Immature natural killer cell (primary cell): ENCODE measurements around the gene TRMT61A. TPM values are rescaled to one million over a fixed set of nuclear protein-coding genes. Genes with fewer than 3 reads are reported as not detected.
A peak's percentile ranks its signal among the peaks of the same experiment; 100 is the strongest.

Source experiments
- DNase-seq, 3 donors: peaks; one replicate each; pipeline ENCODE4 v3.0.0; 2022; ENCODE audit warnings: mixed read lengths in 1 of 3
- H3K27ac Mint-ChIP-seq, 6 donors: one replicate each; pipeline ENCODE4 v1.8.0; 2020; ENCODE audit warnings: mixed read lengths in 6 of 6, mild to moderate bottlenecking in 5 of 6, inconsistent platforms in 4 of 6, moderate library complexity in 3 of 6
- H3K27me3 Mint-ChIP-seq, 3 donors: one replicate each; pipeline ENCODE4 v1.8.0; 2020 to 2021; ENCODE audit warnings: low read depth in 3 of 3, mild to moderate bottlenecking in 3 of 3, mixed read lengths in 3 of 3, moderate library complexity in 3 of 3, inconsistent platforms in 1 of 3
- H3K36me3 Mint-ChIP-seq, 3 donors: one replicate each; pipeline ENCODE4 v1.8.0; 2020; ENCODE audit warnings: mixed read lengths in 3 of 3, inconsistent platforms in 2 of 3, mild to moderate bottlenecking in 2 of 3
- H3K4me1 Mint-ChIP-seq, 2 donors: one replicate each; pipeline ENCODE4 v1.8.0; 2020; ENCODE audit warnings: inconsistent platforms in 2 of 2, mild to moderate bottlenecking in 2 of 2, mixed read lengths in 2 of 2, moderate library complexity in 1 of 2
- H3K4me3 Mint-ChIP-seq, 5 donors: one replicate each; pipeline ENCODE4 v1.8.0; 2020; ENCODE audit warnings: mild to moderate bottlenecking in 5 of 5, mixed read lengths in 5 of 5, inconsistent platforms in 3 of 5, moderate library complexity in 3 of 5
- H3K9me3 Mint-ChIP-seq, 6 donors: one replicate each; pipeline ENCODE4 v1.8.0; 2020; ENCODE audit warnings: mild to moderate bottlenecking in 6 of 6, mixed read lengths in 6 of 6, inconsistent platforms in 4 of 6, moderate library complexity in 3 of 6
- polyA plus RNA-seq, 3 donors: library from polyadenylated mRNA; unstranded; fragments of 300-500 nt; fragmentation: Illumina TruSeq; gene quantifications; one replicate each; pipeline ENCODE4 v1.2.3, GENCODE V29; 2021

Gene TRMT61A
- polyA plus RNA-seq, 3 donors from 2014 or later: 1.4 to 7.7 (median 5.0) TPM

DNA sequence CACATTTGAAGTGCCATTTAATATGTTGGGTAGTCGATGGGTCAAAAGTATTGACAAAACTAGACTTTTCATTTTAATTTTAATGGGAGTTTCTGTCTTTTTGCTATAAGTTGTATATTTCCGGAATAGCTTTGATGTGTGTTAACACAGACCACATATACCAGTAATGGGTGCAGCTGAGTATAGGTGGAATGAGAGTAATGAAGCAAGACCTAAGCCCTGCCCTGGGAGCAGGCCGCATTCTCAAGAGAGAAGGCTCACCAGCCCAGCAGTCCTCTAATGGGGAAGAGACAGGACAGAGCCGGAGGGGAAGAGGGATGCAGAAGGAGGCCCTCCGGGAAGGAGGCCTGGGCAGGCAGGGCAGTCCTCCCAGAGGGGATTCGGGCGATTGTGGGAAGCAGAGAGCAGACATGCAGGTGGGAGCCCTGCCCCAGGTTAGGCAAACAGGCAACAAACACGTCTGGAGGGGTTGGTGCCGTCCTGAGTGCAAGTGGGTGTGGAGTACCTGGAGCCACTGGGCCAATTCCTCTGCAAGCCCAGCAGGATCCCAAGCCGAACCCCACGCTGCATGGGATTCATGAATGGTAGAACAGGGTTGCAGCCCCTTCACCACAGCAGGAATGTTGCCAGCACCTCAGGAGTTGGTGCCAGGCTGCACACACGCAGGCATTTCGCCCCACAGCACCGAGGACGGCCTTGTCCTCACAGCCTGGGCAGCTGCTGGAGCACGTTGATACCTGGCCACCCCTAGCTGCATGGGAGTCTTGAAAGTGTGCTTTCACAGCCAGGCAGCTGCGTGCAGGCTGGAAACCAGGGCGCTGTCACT is 14.2 kb upstream of the TRMT61A start:
- no peak overlapping the region for H3K4me3 Mint-ChIP-seq
- H3K36me3 Mint-ChIP-seq: peaks cover 0 to 3% (median 3%) of the 10 kb centered on the region in 3 donors
- H3K27ac Mint-ChIP-seq: no peak overlapping the region
- peaks cover 3 to 7% of the 10 kb centered on the region in 2 donors for H3K4me1 Mint-ChIP-seq
- DNase-seq: no peak
- H3K27me3 Mint-ChIP-seq: peaks cover 2 to 8% (median 2%) of the 10 kb centered on the region in 3 donors
- no peaks in the 10 kb centered on the region for H3K9me3 Mint-ChIP-seq

DNA sequence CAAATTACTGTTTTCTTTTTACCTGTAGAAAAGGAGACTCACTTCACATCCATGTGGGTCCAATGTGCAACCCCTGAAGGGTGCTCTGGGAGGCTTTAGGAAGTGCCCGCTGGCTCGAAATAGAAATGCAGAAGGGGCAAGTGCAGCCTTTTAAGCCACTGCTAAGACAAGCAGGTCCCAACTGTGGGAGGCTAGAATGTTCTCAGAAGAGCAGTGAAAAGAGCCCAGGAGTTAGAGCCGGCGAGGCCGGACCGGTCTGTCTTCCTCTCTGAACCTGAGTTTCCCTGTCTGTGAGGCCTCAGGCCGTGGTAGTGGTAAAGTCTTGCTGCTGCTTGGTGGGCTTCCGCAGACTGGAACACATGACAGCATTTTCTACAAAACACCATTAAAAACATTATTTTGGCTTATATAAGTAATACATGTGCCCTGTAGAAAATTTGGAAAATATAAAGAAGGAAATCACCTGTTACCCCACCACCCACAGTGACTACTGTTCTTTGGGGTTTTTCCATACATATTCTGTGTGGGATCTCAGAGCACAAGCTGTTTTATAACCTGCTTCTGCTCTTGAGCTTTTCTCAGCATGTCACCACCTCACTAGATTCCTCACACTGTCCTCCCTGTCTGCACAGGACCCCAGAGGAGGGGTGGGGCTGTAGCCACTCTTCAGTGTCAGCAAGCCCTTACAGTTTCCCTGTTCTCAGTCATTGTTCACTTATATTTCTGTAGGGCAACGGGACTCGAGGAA is 12.4 kb upstream of the TRMT61A start:
- Mint-ChIP-seq H3K9me3 (no peaks in the 10 kb centered on the region), H3K27me3 (peaks cover 2 to 4% (median 3%) of the 10 kb centered on the region in 3 donors), H3K27ac (peak overlapping the region in 1 of 6 donors; percentile 40), H3K4me3 (no peak overlapping the region), H3K36me3 (peaks cover 0 to 3% (median 0%) of the 10 kb centered on the region in 3 donors), H3K4me1 (peaks cover 4 to 7% of the 10 kb centered on the region in 2 donors)
- no peak for DNase-seq

DNA sequence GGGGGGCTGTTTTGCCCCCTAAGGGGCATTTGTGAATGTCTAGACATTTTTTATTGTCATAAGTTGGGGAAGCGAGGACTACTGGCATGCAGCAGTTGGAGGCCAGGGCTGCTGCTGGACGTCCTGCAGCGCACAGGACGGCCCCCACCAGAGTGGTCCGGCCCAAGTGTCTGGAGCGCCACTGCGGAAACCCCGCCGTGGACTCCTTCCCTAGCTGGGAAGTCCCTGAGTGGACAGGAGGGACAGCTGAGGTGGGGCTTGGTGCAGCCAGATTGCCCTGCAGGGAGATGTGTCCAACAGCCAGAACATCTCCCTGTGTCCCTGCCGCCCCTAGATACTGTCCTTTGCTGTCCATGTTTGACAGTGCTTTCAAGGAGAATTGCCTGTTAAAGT is 11.8 kb upstream of the TRMT61A start:
- peaks cover 2 to 4% (median 3%) of the 10 kb centered on the region in 3 donors for H3K27me3 Mint-ChIP-seq
- no peaks in the 10 kb centered on the region for H3K9me3 Mint-ChIP-seq
- DNase-seq: no peak
- no peak overlapping the region for H3K27ac Mint-ChIP-seq
- H3K36me3 Mint-ChIP-seq: peaks cover 0 to 3% (median 0%) of the 10 kb centered on the region in 3 donors
- H3K4me3 Mint-ChIP-seq: peak overlapping the region in 1 of 5 donors; percentile 23
- H3K4me1 Mint-ChIP-seq: peaks cover 4 to 7% of the 10 kb centered on the region in 2 donors

DNA sequence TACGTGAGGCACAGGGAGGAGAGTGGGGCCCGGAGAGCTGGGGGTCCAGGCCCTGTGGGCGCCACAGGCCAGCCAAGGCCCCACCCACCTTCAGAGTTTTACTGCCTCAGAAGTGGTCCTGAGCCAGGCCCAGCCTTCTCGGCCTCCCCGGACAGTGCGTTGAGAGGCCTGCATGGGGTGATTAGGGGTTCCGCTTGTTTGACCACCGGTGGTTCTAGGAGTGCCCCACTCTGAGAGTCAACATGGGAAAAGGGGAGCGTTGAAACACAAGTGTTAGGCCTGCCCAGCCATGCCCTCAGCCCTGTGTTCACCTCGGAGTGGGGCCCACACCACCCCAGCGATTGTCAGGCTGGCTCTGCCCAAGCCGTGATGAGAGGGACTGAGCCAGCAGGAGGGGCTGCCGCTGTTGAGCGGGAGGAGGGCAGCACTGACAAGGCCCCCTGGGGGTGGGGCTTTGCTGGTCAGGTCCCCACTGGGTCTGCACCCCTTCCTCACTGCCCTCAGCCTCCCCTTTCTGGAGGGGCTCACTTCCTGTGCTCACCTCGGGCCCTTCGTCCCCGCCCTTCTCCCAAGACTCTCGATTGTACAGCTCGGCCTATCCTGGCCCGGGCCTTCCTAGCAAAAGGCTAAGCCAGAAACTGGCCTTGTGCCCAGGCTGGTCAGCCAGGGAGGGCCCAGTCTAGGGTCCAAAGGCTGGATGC is 11.1 kb upstream of the TRMT61A start:
- no peak for DNase-seq
- peaks cover 3 to 4% (median 3%) of the 10 kb centered on the region in 3 donors for H3K27me3 Mint-ChIP-seq
- H3K4me3 Mint-ChIP-seq: no peak overlapping the region
- H3K36me3 Mint-ChIP-seq: no peaks in the 10 kb centered on the region
- H3K27ac Mint-ChIP-seq: no peak overlapping the region
- no peaks in the 10 kb centered on the region for H3K9me3 Mint-ChIP-seq
- H3K4me1 Mint-ChIP-seq: peaks cover 4 to 7% of the 10 kb centered on the region in 2 donors

DNA sequence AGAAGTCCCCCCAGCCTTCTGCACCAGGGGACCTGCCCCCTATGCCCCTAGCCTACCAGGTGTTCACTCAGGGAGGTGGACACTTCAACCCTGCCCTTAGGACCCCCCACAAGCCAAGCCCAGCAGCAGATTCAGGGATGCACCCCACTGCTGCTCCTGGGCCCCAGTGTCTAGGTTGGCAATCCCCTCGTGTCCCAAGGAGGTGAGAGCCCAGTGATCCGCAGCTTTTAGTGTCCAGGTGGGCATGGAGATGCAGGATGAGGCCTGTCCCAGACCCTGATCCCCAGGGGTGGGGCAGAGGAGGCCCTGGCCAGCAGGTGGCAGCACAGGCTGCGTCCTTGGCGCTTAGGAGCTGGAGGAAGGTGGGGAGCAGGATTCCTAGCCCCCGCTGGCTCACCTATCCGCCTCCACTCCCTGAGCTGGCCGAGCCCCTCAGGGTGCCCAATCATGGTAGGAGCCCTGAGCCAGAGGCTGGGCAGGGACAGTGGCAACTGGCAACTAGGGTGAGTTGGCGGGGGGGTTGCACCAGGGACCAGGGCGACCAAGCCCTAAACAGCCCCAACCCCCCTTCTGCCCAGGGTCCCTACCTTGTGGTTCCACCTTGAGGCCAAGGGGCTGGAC is 10.5 kb upstream of the TRMT61A start:
- Mint-ChIP-seq H3K36me3 (no peaks in the 10 kb centered on the region), H3K27me3 (peaks cover 4 to 6% (median 4%) of the 10 kb centered on the region in 3 donors), H3K4me3 (peak overlapping the region in 1 of 5 donors; percentile 68), H3K4me1 (peaks cover 4 to 7% of the 10 kb centered on the region in 2 donors), H3K27ac (no peak overlapping the region), H3K9me3 (no peaks in the 10 kb centered on the region)
- peak; percentile 40 to 47 (median 45) for DNase-seq

DNA sequence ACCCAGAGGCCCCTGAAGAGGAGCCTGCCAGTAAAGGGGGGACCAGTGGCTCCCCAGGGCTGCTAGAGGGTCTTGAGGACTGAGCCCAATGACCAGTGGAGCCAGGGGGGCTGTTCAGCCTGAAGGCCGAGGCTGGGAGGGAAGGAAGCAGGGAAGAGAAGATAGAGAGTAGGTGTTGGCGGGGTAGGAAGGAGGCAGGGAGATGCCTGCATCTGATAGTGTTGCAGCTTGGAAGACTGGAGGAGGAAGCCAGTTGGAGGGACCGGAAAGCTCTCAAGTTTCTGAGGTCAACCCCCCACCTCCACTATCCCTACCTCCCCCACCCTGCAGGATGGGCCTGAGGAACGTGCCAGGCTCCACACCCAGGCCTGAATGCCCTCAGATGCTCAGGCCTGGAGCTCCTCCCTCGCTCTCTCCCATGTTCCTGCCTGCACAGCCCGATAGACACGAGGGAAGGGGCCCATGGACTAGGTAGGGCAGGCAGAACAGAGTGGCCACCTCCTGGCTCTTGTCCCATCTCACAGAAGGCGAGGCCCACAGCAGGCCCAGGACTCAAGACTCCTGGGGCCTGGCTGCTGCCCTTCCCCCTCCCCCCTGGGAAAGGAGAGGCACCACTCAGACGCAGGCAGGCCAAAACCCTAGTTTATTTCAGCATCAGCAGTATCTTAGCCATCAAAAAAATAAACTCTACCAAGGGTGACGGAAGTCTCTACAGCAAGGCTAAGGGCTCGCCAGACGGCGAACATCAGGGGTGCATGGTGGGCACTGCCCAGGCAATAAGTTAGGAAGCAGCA is 9.8 kb upstream of the TRMT61A start:
- H3K9me3 Mint-ChIP-seq: no peaks in the 10 kb centered on the region
- H3K27ac Mint-ChIP-seq: peak overlapping the region in 2 of 6 donors; percentile 31 to 80
- no peak for DNase-seq
- H3K4me3 Mint-ChIP-seq: peak overlapping the region; percentile 36 to 73 (median 67)
- H3K27me3 Mint-ChIP-seq: peaks cover 4 to 6% (median 6%) of the 10 kb centered on the region in 3 donors
- peaks cover 4 to 7% of the 10 kb centered on the region in 2 donors for H3K4me1 Mint-ChIP-seq
- no peaks in the 10 kb centered on the region for H3K36me3 Mint-ChIP-seq

DNA sequence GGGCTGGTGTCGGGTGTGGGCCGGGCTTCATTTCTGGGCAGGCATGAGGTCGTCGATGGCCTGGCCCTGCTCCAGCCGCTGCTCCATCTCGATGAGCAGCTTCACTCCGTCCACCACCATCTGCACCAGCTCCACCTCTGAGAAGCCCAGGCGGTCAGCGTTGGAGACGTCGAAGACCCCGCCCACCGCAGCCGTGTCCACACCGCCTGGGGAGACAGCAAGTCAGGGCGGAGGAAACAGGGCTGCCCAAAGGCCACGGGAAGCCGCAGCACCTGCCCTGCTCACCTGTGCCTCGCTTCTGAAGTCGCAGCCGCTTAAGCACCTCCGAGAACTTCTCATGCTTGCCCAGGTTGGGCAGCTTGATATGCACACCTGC is 9.2 kb upstream of the TRMT61A start:
- Mint-ChIP-seq H3K4me3 (peak overlapping the region; percentile 45 to 73 (median 71)), H3K9me3 (no peaks in the 10 kb centered on the region), H3K4me1 (peaks cover 4 to 7% of the 10 kb centered on the region in 2 donors), H3K36me3 (no peaks in the 10 kb centered on the region), H3K27me3 (peaks cover 4 to 6% (median 6%) of the 10 kb centered on the region in 3 donors), H3K27ac (no peak overlapping the region)
- no peak for DNase-seq

DNA sequence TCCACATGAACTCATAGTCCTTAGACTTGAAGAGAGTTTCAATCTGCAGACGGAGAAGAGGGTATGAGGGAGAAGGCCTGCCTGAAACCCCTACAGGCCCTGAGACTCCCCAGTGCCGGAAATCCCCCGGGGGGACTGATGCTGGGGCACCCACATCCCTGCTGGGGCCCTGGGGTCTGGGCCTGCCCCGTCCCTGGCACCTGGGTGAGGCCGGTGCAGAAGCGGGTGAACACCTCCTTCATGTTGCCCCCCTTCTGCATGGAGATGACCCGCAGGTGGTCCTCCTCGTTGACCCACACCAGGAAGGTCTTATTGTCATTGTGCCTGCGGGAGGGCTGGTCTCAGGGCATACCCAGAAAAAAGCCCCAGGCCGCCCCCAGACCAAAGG is 8.7 kb upstream of the TRMT61A start:
- H3K27ac Mint-ChIP-seq: no peak overlapping the region
- H3K9me3 Mint-ChIP-seq: no peaks in the 10 kb centered on the region
- H3K4me3 Mint-ChIP-seq: peak overlapping the region in 4 of 5 donors; percentile 45 to 73 (median 72)
- H3K4me1 Mint-ChIP-seq: peaks cover 4 to 7% of the 10 kb centered on the region in 2 donors
- peaks cover 3 to 6% (median 6%) of the 10 kb centered on the region in 3 donors for H3K27me3 Mint-ChIP-seq
- no peak for DNase-seq
- H3K36me3 Mint-ChIP-seq: no peaks in the 10 kb centered on the region

DNA sequence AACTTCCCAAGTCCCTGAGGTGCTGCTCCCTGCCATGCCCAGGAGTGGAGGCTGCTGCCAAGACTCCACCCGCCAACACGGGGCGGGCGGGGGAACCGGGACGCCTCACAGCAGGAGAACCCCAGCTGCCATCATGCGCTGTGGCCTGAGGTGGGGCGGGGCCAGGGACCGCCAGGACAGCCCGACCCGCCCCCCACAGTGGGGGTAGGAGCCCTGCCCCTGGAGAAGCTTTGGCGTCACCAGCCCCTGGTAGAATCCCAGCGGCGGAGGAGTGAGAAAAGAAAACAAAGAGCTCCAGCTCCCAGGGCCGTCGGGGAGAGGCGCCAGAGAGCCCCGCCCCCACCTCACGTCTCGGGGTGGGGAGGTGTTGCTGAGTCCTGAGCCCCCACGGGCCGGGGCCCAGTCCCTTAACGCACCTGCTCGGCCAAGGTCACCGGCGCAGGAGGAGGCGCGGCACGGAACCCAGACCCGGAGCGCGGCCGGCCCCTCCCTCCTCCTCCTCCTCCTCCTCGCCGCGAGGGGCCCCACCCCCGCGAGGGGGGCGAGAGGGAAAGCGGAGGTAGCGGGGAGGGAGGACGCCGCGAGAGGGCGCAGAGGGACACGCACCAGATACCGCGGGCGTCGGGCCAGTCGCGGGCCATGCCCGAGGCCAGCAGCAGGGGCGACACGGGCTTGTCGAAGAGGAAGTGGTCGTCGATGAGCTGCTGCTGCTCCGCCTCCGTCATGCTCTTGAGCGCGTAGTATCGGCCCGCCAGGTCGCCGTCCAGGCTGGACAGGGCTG is 8.1 kb upstream of the TRMT61A start:
- peak; percentile 70 to 77 (median 73) for DNase-seq
- H3K27me3 Mint-ChIP-seq: peaks cover 2 to 6% (median 6%) of the 10 kb centered on the region in 3 donors
- peak overlapping the region; percentile 58 to 73 (median 63) for H3K4me3 Mint-ChIP-seq
- H3K4me1 Mint-ChIP-seq: peaks cover 4 to 7% of the 10 kb centered on the region in 2 donors
- no peaks in the 10 kb centered on the region for H3K9me3 Mint-ChIP-seq
- no peaks in the 10 kb centered on the region for H3K36me3 Mint-ChIP-seq
- H3K27ac Mint-ChIP-seq: peak overlapping the region in 1 of 6 donors; percentile 50

DNA sequence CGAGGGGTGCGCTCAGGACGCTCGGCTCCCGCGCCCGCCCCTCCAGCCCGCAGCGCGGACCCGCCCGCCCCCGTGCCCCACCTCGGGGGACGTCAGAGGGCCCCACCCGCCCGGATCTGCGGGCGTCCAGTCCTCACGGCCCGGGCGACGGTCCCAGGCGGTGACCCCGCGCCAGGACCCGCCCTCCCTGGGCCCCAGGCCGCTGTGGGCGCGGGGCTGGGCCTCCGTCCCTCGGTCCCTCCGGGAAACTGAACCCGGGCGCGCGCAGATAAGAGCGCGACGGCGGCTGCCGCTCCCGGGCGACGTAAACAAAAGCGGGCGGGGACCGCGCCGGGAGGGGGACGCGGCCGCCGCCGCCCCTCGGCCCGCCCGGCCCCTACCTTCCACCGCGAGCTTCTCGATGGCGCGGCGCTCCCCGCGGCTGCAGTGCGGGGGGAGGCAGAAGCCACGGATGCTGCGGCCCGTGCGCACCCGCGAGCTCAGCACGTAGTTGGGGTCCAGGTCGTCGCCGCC is 7.5 kb upstream of the TRMT61A start:
- Mint-ChIP-seq H3K36me3 (no peaks in the 10 kb centered on the region), H3K27me3 (peaks cover 2 to 6% (median 5%) of the 10 kb centered on the region in 3 donors), H3K27ac (no peak overlapping the region), H3K9me3 (no peaks in the 10 kb centered on the region), H3K4me3 (peak overlapping the region in 4 of 5 donors; percentile 58 to 73 (median 62)), H3K4me1 (peaks cover 4 to 7% of the 10 kb centered on the region in 2 donors)
- peak in 2 of 3 donors; percentile 28 to 34 for DNase-seq

DNA sequence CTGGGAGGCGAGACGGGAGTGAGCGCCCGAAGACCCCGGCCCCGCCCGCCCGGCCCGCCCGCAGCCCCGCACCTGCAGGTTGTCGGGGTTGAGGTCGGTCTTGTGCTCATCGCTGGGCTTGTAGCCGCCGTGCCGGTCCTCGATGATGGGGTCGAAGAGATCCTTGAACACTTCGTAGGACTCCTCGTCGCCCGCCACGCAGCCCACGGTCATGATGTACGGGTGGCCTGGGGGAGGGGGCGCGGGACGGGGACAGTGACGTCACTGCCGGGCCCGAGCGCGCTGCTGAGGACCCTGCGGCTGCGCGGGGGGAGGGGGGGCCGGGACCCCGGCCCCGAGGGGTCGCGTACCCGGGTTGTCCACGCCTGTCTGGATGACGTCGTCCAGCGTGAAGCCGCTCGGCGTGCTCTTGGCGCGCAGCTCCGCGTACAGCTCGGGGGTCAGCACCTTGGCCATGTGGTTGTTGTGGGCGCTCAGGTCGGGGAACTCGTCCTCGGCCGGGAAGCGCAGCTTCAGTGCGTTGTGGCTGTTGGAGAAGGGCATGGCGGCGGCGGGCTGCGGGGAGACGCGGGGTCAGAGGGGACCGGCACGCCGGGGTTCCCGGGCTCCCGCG is 6.9 kb upstream of the TRMT61A start:
- Mint-ChIP-seq H3K9me3 (no peaks in the 10 kb centered on the region), H3K4me1 (peaks cover 5 to 9% of the 10 kb centered on the region in 2 donors), H3K27me3 (peaks cover 0 to 6% (median 5%) of the 10 kb centered on the region in 3 donors), H3K4me3 (peak overlapping the region; percentile 32 to 64 (median 52)), H3K27ac (no peak overlapping the region), H3K36me3 (no peaks in the 10 kb centered on the region)
- no peak for DNase-seq
